Chondrocyte (in vitro differentiated cells): ENCODE measurements around the gene RAD51B. TPM values are rescaled to one million over a fixed set of nuclear protein-coding genes. Genes with fewer than 3 reads are reported as not detected.

Source experiments
- DNase-seq: peaks from one replicate; pipeline ENCODE4 v3.0.0; 2021; ENCODE audit warnings: mixed read lengths, low spot score
- H3K27ac Mint-ChIP-seq: one replicate; pipeline ENCODE4 v1.8.0; 2021; ENCODE audit warnings: mild to moderate bottlenecking, moderate library complexity, mixed read lengths; ENCODE audit not compliant: unreplicated experiment
- H3K27me3 Mint-ChIP-seq: 2 replicates; pipeline ENCODE4 v1.8.0; 2021; ENCODE audit warnings: low read depth, mixed read lengths
- H3K36me3 Mint-ChIP-seq: 2 replicates; pipeline ENCODE4 v1.8.0; 2021; ENCODE audit warnings: low read depth, mixed read lengths
- H3K4me1 Mint-ChIP-seq: 2 replicates; pipeline ENCODE4 v1.8.0; 2021; ENCODE audit warnings: low read depth, mild to moderate bottlenecking, mixed read lengths
- H3K4me3 Mint-ChIP-seq: one replicate; pipeline ENCODE4 v1.8.0; 2021; ENCODE audit warnings: mild to moderate bottlenecking, moderate library complexity, mixed read lengths; ENCODE audit not compliant: unreplicated experiment
- H3K9me3 Mint-ChIP-seq: 2 replicates; pipeline ENCODE4 v1.8.0; 2021; ENCODE audit warnings: low read depth, mixed read lengths
- total RNA-seq: library from RNA; stranded (reverse); gene quantifications from 3 replicates; pipeline ENCODE4 v1.2.1, GENCODE V29; 2021
- TF ChIP-seq, protein P1 (sequence below): fragments of 200-600 bp; sonication (generic); IDR thresholded peaks from 2 replicates; pipeline ENCODE4 v1.5.0; 2021; ENCODE audit warnings: antibody characterized with exemption, mild to moderate bottlenecking, moderate library complexity

The RAD51B gene
- total RNA-seq, 1 donor from 2014 or later: 8.2 TPM

DNA sequence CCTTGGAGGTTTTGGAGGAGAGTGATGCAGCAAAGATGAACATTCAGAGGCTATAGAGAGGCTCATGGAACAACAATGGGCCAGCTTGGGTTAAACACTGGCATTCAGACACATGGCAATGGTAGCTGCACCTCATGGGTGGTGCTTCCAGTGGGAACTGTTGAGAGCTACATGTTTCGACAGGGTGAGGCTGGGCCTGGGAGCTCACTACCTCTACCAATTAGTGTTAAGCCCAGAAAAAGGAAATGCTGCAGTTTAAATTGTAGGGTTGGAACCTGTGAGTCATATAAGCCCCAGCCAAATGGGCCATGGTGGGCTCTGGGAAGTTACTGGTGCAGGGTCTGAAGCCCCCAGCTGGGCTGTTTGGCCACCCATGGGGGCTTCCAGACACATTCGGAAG, 693.6 kb downstream of the RAD51B start:
- H3K9me3 Mint-ChIP-seq: no peaks in the 10 kb centered on the region
- H3K27me3 Mint-ChIP-seq: no peaks in the 10 kb centered on the region
- H3K27ac Mint-ChIP-seq: no peak overlapping the region
- peaks cover 25% of the 10 kb centered on the region for H3K4me1 Mint-ChIP-seq
- TF ChIP-seq, protein P1, sequence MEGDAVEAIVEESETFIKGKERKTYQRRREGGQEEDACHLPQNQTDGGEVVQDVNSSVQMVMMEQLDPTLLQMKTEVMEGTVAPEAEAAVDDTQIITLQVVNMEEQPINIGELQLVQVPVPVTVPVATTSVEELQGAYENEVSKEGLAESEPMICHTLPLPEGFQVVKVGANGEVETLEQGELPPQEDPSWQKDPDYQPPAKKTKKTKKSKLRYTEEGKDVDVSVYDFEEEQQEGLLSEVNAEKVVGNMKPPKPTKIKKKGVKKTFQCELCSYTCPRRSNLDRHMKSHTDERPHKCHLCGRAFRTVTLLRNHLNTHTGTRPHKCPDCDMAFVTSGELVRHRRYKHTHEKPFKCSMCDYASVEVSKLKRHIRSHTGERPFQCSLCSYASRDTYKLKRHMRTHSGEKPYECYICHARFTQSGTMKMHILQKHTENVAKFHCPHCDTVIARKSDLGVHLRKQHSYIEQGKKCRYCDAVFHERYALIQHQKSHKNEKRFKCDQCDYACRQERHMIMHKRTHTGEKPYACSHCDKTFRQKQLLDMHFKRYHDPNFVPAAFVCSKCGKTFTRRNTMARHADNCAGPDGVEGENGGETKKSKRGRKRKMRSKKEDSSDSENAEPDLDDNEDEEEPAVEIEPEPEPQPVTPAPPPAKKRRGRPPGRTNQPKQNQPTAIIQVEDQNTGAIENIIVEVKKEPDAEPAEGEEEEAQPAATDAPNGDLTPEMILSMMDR: no peak
- no peaks in the 10 kb centered on the region for H3K36me3 Mint-ChIP-seq
- no peak for DNase-seq
- no peak overlapping the region for H3K4me3 Mint-ChIP-seq

DNA sequence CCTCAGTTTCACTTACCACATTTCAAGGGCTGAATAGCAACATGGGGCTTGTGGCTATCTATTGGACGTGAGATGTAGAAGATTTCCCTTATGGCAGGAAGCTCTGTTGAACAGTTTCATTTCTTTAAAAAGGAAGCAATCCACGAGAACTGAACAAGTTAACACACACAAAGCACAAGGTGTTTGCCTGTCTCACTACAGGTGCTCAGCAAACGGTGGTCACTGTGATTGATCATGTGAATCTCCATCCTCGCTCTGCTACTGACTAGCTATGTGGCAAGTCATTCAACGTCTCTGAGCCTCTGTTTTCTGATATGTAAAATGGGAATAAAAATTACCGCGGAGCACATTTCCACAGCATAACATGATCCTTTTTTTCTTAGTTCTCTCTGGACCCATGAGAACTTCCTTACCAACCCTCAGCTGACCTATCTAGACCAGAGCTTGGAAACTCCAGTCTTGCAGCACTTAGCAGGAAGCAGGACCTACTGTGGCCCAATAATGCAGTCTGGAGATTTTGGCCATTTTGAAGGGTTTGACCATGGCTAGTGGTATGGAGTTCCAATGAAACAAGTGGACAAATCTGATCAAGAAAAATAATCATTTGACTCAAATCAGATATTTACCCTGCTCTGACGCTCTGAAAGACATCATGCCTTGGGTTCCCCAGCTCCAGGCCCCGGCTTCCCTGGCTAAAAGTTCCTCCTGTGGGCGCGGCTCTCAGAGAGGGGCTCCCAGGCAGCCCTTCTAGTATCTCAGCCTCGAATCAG, 694.4 kb downstream of the RAD51B start:
- peaks cover 32% of the 10 kb centered on the region for H3K4me1 Mint-ChIP-seq
- TF ChIP-seq, protein P1: no peak
- H3K27ac Mint-ChIP-seq: no peak overlapping the region

DNA sequence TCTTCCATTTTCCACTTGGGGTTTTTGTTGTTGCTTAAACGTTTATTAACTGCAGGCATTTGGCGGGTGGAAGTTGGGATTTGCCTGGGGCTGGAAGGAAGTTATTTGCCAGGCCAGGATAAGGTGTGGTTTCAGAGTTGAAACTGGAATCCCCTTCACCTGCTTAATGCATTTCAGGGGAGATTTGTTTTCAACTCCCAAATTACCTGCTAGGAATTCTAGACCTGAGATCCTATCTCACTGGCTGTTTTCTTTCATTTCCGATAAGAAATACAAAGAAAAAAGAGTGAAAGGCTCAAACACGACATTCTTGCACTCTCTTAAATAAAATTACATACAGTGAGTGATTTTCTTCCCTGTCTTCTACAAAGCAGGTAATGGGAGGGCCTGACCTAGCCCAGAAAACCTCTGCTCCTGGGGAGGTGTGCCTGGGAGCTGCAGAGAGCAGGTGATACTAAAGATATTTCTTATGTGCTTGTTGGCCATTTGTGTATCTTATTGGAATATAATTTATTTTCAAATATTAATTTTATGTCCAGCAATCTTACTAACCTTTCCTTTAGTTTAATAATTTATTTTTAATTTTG, 695.1 kb downstream of the RAD51B start:
- no peak for DNase-seq
- Mint-ChIP-seq H3K36me3 (no peaks in the 10 kb centered on the region), H3K27ac (no peak overlapping the region), H3K4me1 (peaks cover 33% of the 10 kb centered on the region), H3K27me3 (no peaks in the 10 kb centered on the region), H3K9me3 (no peaks in the 10 kb centered on the region), H3K4me3 (no peak overlapping the region)
- TF ChIP-seq, protein P1: no peak

More for the DNA sequence above, 694.4 kb downstream of the RAD51B start:
- no peaks in the 10 kb centered on the region for H3K27me3 Mint-ChIP-seq
- H3K4me3 Mint-ChIP-seq: no peak overlapping the region
- H3K9me3 Mint-ChIP-seq: no peaks in the 10 kb centered on the region
- no peaks in the 10 kb centered on the region for H3K36me3 Mint-ChIP-seq
- DNase-seq: no peak

DNA sequence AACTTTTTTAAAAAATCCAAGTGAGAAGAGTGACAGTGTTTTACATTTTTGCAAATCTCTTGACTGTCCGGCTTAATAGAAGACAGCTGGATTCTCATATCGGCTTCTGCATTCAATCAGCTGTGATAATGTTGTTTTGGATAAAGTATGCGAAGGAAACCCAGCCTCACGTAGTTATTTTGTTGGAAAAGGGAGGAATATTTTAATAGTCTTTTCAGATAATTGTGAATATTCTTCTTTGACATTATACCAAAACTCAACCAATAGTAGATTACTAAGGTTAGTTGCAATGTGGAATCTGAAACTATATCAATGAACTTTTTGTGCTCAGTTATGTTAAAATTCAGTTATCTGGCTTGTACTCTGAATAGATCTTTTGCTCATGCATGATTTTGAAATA, 696.8 kb downstream of the RAD51B start:
- TF ChIP-seq, protein P1: no peak
- no peaks in the 10 kb centered on the region for H3K27me3 Mint-ChIP-seq
- no peak overlapping the region for H3K4me3 Mint-ChIP-seq
- no peak for DNase-seq
- no peaks in the 10 kb centered on the region for H3K9me3 Mint-ChIP-seq
- H3K36me3 Mint-ChIP-seq: no peaks in the 10 kb centered on the region
- peaks cover 28% of the 10 kb centered on the region for H3K4me1 Mint-ChIP-seq
- no peak overlapping the region for H3K27ac Mint-ChIP-seq

DNA sequence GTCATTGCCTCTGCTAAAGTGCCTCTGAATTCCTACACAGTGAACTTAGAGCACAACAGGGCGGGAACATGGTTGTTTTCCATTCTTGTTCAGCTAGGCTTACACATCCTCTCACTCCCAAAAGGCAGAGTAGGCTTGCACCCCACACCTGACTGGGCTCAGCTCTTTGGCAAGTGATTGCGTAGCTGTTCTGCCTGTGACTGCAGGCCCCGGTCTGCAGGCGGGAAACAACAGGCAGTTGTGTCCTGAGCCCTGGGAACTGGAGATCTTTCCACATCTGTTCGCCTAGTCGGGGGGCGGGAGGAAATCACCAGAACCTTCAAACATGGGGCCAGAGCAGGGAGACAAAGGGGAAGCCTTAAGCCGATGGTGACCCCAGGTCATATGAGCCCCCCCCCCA, 698.6 kb downstream of the RAD51B start:
- no peaks in the 10 kb centered on the region for H3K27me3 Mint-ChIP-seq
- H3K36me3 Mint-ChIP-seq: no peaks in the 10 kb centered on the region
- H3K4me1 Mint-ChIP-seq: peaks cover 43% of the 10 kb centered on the region
- H3K27ac Mint-ChIP-seq: no peak overlapping the region
- no peaks in the 10 kb centered on the region for H3K9me3 Mint-ChIP-seq
- TF ChIP-seq, protein P1: no peak
- no peak overlapping the region for H3K4me3 Mint-ChIP-seq
- DNase-seq: no peak
